Middle frontal gyrus (tissue), 1 donor: ENCODE measurements around the gene KRT6B.
"Not testable (repeated sequence)": the region's sequence is repeated elsewhere in the genome, so short reads cannot be mapped to it uniquely, and the experiment has no call there.

Experiments
- DNase-seq: peaks from one replicate; pipeline ENCODE4 v3.0.0-alpha.2; 2015; ENCODE audit warnings: low spot score; ENCODE audit errors: extremely low spot score

The KRT6B gene

DNA sequence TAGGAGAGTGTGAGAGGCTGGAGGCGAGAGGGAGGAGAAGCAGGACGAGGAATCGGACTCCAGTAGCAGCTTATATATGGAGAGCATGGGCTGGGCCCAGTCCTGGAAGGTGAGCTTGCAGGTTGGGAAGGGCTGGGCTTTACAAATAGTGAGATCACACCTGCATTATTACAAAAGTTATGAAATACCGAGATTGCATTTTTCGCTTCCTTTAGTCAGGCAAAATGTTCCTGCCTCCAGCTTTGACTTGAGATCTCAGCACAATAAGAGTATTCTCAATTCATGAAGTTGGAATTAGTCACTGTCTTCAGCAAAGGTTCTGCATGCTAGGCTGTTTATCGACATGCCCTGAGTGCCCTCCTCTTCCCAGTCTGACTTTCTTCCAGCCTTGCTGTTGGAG is at the start of gene KRT6B:
KRT6B (minus strand) TSS at position 46 of the 400 bp plus-strand sequence. CDS start 68 bp downstream, outside the sequence.
- DNase-seq = no peak

DNA sequence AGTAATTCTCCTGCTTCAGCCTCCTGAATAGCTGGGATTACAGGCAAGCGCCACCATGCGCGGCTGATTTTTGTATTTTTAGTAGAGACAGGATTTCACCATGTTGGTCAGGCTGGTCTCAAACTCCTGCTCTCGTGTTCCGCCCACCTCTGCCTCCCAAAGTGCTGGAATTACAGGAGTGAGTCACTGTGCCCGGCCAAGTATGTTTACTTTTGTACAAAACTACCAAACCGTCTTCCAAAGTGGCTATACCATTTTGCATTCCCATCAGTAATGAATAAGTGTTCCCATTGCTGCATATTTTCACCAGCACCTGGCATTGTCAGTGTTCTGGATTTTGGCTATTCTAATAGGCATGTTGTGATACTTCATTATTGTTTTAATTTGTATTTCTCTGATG is 49.5 kb upstream of the KRT6B start:
- no peak for DNase-seq

DNA sequence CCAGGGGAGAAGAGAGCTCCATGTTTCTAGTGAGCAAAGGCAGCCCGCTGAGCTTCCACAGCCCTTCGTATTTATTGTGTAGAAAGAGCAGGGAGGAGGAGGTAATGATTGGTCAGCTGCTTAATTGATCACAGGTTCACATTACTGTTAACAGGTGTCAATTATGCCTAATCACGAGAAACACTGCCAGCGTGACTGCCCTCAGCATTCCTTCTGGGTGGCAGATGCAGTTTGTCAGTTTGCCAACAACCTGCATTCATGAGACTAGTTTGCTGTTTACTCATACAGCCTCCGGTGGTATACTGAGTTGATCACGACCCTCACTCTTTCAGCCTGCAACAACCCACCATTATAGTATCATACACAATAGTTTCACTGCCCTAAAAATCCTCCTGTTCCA is 48.6 kb upstream of the KRT6B start:
- not testable (repeated sequence) for DNase-seq

DNA sequence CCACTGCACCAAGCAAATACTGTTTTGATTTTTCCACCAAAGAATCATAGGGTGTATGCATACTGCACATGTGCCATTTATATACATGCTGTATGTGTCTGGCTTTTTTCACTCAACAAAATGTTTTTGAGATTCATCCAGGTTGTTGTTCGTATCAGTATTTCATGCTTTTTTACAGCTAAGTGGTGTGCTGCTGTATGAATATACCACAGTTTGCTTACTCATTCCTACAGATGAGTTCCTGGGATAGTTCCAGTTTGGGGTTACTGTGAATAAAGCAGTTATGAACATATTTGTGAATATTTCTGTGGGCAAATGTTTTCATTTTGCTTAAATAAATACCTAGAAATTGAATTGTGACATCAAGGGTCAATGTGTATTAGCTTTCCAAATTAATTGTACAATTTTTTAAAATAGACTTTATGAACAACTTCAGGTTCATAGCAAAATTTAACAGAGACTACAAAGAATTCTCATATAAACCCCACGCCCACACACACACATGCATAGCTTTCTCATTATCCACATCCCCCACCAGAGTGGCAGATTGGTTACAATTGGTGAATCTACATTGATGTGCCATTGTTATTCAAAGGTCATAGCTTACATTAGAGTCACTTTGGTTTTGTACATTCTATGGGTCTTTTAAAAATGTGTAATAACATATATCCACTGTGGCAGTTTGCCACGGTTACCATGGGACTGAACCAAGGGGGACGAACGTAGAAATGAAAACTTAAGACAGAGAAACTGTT is 48.0 kb upstream of the KRT6B start:
- no peak for DNase-seq

DNA sequence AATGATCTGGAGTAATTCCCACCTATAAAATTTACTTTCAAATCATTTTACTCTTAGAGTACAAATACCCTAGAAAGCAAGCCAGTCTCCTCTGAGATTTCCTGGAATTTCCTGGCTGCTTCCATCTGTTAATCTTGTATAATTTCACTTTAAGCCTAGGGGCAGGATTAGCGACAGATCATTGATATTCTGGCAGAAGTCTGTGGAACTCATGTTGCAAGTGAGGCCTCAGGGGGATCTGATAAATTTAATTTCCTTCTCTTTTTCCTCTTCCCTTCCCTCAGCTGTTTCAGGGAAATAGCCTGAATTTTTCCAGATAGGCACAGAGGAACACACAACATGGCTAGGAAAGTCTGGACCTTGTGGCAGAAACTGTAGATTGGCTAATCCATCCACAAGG is 47.0 kb upstream of the KRT6B start:
- DNase-seq = no peak

DNA sequence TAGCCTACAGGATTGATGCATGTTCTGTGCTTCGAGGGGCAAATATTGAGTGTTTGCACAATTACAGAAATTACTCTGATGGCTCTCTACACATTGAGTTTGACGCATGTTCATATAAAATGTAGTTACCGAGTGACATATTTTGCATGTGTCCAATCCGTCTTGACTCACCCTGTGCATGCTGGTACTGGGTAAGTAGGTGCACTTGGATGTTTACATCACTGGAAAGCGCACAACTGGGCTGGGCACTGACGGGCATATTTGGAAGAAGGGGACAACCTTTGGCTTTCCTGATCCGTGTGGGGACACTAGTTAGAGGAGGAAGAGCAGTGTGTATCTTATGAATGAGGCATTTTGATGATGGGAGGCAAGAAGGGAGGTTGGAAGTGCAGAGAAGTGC is 46.0 kb upstream of the KRT6B start:
- no peak for DNase-seq

DNA sequence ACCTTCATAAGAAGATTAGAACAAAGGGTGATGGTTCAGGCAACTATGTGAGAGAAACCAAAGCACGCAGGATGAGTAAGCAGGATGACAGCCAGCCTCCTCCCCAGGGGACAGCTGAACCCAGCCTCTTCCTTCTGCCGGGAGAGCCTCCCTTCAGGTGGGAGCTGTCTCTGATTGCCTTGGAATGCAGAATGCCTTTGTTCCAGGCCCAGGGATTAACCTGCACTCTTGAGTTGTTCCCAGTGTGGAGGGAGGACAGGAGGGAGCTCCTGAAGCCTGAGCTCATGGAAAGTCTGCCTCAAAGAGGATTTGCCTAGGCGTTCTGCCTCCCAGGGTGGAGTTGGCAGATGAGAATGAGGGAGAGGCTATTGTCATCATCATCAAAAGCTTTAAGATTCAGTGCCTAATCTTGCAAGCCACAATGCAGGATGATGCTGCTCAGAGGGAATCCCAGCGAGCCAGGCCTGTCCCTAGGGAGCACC is 44.7 kb upstream of the KRT6B start:
- no peak for DNase-seq

DNA sequence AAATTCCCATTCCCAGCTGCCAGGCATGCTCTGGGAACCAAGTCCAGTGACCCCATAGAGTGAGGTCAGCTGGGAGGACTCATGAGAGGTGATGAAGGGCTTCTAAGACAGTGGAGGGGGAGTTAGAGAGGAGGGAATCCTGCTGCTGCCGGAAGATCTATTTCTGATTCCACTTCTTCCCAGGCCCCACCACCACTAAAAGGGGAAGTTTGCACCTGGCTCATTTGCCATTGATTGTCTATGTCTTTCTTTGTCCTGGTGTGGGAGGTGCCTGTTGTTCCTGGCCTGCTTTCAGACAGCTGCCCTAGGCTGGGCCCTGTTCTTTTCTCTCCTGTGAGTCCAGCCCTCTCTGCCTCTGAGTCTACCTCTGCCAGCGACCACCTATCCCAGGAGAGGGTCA is 44.1 kb upstream of the KRT6B start:
- no peak for DNase-seq

DNA sequence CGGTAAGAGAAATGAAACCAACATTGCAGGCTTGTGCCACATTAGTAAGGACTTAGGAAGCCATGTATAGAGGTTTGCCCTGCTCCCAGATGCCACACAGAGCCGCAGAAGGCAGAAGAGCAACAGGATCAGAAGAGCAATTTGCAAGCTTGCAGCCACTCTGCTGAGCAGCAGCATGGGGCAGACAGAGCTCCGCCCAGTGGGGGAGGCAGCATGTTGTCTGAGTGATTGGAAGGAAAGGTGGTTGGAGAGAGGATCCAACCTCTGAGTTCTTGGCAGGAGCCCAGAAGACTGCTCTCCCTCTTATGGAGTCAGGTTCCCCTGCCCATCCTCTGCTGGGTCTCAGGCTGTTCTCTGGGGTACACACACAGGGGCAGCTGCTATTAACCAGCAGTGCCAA is 43.4 kb upstream of the KRT6B start:
- no peak for DNase-seq

DNA sequence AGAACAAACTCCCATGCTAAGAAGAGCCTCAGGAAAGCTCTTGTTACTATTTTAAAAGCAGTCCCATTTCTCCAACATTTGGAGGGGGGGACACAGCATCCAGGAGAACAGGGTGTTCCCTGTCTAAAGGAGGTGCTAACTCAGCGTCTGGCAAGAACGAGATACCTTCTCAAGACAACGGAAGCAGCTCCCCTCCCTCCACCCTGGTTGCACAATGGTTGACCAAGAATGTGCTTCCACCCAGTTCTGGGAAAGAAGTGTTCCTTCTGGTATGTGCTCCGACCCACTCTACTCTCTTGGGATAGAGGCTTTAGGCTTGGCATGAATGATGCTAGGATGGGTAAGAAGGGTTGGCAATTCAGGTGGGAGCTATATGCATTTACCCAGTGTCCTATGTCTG is 42.6 kb upstream of the KRT6B start:
- peak; percentile 14 for DNase-seq

DNA sequence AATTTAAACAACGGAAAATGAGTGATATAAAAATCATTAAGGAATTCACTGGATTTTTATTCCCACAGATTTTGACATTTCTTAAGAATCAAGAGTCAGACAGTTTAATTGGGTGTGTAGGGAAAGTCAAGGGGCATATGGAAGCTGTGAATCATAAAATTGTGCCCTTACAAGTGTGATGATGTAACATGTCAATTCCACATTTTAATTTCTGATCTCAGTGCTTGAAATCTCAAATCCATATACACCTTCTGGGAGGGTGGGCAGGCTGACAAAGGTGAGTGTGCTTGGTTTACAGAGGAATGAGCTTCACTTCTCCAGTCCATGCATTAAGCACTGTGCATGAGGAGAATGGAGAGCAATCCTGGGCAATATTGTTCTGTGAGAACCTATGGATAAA is 42.2 kb upstream of the KRT6B start:
- DNase-seq = no peak

DNA sequence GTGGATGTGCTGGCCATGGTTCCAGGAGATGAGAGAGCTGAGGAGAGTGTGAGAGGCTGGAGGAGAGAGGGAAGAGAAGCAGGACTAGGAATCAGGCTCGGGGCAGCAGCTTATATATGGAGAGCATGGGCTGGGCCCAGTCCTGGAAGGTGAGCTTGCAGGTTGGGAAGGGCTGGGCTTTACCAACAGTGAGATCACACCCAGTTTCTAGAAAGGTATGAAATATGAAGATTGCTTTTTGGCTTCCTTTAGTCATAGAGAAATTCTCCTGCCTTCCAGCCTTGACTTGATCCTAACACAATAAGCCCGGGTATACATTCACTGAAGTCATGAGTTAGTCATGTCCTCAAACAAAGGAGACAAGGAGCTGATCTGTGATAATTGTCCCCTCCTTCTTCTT is 41.2 kb upstream of the KRT6B start, which contains the start of gene KRT6A:
KRT6A (minus strand) TSS at position 86 of the 400 bp plus-strand sequence; CDS start at position 17, 69 bp downstream.
- DNase-seq = no peak

DNA sequence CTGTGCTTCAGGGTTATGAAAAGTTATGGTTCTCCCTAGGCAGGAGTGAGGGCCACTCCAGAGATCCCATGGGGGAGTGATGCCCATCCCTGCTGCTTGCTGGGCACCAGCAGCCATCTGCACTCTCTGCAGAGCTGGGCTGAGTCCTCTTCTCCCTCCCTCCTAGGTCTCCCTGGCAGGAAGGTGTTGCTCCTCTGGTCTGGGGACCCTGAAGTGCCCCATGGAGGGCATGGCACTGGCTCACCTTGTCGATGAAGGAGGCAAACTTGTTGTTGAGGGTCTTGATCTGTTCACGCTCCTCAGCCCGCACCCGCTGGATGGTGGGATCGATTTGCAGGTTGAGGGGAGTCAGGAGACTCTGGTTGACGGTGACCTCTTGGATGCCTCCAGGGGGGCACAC is 40.5 kb upstream of the KRT6B start:
- not testable (repeated sequence) for DNase-seq

DNA sequence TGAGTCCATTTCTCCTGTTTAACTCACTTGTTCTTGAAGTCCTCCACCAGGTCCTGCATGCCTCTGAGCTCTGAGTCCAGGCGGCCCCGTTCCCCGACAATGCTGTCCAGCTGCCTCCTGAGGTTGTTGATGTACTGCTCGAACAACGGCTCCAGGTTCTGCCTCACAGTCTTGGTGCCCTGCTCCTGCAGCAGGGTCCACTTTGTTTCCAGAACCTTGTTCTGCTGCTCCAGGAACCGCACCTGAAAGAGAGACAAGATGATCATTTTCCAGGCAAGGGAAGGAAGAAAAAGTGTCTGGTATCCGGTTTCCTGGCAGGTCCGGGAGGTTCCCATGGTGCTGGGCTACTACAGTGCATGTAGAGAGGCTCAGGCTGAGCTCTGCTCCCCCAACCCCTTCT is 39.5 kb upstream of the KRT6B start:
- DNase-seq = not testable (repeated sequence)

DNA sequence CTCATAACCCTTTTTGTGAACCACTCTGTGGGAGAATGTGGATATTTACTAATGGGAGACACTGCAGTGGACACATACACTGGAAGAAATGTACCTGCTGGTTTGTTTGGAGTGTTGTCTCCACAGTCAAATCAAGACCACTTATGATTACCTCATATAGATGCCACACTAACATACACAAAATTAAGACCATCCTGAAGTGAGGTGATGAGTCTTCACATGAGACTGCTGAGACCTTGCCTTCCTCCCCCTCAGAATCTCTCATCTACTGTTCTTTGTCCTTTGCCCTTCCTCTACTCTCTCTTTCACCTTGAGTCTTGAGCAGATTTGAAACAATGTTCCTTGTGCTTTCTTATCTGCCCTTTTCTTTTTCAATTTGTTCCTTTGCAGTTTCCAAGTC is 36.8 kb upstream of the KRT6B start:
- no peak for DNase-seq

DNA sequence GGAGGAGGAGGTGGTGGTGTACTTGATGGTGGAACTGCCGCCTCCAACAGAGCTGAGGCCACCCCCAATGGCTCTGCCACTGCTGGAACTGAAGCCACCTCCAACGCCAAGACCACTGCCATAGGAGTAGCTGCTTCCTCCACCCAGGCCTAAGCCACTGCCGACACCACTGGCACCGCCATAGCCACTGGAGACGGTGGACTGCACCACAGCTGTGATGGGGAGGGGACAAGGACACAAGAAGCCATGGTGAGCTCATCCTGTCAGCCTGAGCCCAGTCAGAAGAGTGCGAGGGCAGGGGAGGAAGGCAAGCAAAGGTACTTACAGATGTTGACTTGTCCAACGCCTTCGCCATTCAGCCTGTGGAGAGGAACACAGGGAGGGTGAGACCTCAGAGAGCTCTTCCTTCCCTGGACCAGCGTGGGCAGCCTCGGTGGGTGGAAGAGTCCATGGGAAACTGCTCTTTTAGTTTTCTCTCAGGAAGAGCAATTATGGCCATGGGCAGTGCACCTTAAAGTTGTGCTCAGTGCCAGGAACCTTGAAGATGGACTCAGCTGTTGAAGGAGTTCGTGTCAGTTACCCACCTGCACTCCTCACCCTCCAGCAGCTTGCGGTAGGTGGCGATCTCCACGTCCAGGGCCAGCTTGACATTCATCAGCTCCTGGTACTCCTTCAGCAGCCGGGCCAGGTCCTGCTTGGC is 35.9 kb upstream of the KRT6B start:
- DNase-seq = not testable (repeated sequence)

DNA sequence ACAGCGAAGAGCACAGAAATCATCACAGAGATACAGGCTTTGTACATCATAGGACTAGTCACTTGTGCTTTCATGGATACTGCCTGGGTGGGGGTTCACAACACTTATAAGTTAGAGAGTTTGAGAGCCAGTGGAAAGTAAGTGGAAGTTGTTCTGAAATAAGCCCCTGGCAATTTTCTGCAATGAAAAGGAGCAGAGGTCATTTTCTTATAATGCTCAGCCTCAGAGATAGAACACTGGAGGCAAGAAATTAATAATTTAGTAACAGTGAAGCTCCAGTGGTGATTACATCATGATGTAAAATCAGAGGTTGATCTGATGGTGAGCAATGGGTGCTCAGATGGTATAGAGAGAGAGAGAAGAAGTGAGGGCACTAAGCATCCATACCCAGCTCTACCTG is 35.3 kb upstream of the KRT6B start:
- DNase-seq = no peak

DNA sequence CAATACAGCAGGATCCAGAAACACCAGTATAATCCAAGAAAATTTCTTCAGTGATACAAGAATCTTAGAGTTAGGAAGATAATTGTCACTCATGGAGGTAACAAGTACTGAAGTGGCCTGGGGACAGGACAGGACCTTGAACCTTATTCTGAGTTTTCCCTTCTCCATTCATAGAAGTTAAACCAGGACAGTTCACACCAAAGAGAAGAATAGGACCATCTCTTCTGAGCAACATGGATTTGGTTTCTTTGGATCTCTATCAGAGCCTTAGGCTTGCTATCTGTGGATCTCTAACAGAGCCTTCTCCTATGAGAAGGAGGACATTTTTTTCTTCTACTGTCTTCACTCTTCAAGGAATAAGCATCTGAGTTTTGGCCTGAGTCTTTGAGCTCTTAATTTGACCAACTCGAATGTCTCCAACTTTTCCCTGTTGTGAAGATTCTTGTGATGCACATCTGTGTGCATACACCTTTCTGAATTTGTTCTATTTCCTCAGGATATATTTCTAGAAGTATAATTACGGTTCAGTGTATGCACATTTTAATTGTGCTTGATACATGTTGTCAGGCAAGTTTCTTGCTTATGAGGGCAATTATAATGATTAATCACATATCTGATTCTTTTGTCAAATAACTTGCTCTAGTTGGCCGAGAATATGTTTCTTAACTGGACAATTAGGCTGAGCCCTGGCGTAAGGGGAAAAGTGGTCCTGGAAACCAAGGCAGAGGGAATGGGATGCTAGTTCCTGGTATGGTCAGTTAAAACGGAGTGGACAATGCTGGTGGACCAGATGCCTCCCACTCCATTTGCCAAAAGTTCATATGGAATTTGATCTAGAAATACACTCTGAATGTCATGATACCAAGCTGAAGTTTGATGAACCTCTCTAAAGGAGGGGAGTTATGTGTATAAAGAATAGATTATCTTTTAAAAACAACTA is 34.5 kb upstream of the KRT6B start:
- no peak for DNase-seq

DNA sequence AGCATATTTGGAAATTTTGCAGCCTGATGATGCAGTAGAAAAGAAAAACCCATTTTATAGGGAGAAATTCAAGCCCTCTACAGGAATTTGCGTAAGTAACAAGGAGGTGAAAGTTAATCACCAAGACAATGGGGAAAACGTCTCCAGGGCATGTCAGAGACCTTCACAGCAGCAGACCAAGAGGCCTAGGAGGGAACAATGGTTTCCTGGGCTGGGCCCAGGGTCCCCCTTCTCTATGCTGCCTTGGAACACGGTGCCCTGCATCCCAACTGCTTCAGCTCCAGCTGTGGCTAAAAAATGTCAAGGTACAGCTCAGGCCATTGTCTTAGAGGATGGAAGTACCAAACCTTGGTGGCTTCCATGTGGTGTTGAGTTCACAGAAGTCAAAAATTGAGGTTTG is 28.1 kb upstream of the KRT6B start:
- no peak for DNase-seq

DNA sequence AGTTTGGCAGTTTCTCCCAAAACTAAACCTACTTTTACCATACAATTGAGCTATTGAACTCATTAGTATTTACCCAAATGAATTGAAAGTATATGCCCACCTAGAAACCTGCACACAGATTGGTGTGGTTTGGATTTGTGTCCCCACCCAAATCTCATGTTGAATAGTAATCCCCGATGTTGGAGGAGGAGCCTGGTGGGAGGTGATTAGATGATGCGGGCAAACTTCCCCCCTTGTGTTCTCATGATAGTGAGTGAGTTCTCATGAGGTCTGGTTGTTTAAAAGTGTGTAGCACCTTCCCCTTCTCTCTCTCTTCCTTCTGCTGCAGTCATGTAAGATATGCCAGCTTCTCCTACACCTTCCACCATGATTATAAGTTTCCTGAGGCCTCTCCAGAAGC is 25.7 kb upstream of the KRT6B start:
- no peak for DNase-seq

DNA sequence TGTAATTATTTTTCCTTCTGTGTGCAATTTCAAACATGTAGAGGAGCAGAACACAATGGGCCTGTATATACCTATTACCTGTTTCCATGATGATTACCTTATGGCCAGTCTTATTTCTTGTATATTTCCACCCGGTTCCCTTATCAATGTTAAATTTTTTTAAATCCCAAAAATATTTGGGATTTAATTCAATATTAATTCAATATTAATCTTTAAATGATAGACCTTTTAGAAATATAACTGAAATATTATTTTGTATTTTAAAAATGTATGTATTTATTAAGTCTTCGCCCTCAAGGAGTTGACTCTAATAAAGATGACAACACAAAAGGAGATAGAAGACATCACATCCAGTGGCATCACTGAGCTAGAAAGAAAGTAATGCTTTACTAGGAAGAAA is 22.3 kb upstream of the KRT6B start:
- DNase-seq = no peak

DNA sequence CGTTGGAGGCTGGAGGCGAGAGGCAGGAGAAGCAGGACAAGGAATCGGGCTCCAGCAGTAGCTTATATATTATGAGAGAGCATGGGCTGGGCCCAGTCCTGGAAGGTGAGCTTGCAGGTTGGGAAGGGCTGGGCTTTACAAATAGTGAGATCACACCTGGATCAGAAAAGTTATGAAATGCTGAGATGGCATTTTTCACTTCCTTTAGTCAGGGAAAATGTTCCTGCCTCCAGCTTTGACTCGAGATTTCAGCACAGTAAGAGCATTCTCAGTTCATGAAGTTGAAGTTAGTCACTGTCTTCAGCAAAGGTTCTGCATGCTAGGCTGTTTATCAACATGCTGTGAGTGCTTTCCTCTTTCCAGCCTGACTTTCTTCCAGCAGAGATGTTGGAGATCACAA is 21.8 kb upstream of the KRT6B start, which contains the start of gene KRT6C:
KRT6C (minus strand) TSS at position 38 of the 400 bp plus-strand sequence. CDS start 68 bp downstream, outside the sequence.
- no peak for DNase-seq
